GM18951 (cell line): ENCODE data around the gene SLC25A21.
"Not testable (repeated sequence)": the region's sequence is repeated elsewhere in the genome, so short reads cannot be mapped to it uniquely, and the experiment has no call there.

Experiments used
- POLR2A ChIP-seq: IDR thresholded peaks from 4 replicates; pipeline ENCODE4 v1.6.1; 2011; ENCODE audit warnings: mild to moderate bottlenecking; ENCODE audit not compliant: insufficient read length, insufficient read depth; ENCODE audit errors: extremely low read depth
- in situ Hi-C: fragments of 300-500 bp; cut with MboI; formaldehyde crosslinking; loops from one replicate; pipeline ENCODE4 v1.12.0; 2022; ENCODE audit warnings: low sequenced_read_pairs, mixed read lengths, inconsistent platforms; ENCODE audit not compliant: unreplicated experiment

SLC25A21 gene

DNA sequence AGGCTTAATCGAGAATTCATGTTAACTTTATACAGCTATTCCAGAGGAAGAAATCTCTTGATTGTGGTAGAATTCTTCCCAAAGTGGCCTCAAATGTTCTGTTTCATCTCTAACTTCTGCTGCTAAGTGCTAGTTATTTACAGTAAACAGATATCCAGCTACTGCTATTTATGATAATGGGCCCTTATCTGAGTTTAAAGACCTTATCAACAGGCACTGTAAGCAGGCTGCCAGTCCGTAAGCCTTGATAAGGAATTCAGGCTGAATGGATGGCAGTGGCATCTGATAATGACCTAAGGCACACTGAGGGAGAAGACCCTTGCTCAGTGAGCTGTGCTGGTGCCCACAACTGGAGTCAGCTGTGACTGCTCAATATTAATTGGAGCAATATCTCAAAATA is 451.7 kb downstream of the SLC25A21 start:
- in situ Hi-C loops = no loop called here
- no peak for TF ChIP-seq POLR2A

DNA sequence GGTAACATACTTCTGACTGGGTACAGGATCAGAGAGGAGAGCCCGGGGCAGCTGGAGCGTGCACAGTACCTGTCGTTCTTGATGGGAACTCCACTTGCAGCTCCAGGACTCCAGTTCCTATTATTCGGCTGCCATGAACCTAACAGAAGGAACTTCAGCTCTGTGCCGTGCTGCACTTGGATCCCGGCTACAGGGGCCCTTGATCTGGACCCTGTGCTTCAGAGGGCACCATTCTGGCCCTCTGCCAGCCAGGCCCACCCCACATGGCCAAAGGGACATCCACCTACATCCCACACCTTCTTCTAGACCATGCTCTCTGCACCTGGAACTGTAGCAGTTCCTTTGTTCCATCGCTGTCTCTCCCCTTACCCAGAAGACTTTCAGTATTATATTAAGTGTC is 452.6 kb downstream of the SLC25A21 start:
- no peak for TF ChIP-seq POLR2A
- in situ Hi-C loops = no loop called here

DNA sequence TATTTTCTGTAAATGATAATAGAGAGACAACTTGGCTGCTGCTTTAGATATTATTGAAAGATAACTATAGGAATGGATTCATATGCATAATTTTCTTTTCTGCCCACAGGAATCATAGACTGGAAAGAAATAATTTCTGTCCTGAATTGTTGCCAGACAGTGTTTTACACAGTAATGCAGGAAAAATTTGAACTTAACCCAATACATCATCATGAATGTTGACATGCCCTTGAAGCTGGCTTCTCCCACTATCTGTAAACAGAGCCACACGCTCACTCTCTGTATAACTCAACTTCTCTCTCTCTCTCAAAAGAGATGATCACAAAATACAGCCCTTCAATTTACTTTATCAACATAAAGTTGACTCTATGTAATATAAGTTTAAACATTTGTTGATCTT is 454.2 kb downstream of the SLC25A21 start:
- no peak for TF ChIP-seq POLR2A
- in situ Hi-C loops = no loop called here

DNA sequence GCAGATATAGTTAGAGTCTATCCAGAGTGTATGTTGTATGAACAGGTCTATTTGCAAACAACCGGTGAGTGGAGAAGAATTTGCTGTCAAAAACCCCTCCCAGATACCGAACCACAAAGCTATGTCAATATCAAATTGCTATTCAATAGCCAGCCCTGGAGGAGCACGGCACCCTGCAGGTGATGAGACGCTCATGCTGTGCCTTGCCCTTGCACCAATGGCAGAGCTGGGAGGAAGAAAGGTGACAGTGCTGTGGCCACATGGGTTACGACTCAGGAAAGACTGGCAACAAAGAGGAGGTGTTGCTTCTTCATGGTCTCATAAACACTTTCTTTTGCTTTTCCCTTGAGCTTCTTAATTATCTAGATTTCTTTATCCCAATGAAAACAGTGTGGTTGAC is 455.0 kb downstream of the SLC25A21 start:
- no peak for TF ChIP-seq POLR2A
- in situ Hi-C loops = no loop called here

DNA sequence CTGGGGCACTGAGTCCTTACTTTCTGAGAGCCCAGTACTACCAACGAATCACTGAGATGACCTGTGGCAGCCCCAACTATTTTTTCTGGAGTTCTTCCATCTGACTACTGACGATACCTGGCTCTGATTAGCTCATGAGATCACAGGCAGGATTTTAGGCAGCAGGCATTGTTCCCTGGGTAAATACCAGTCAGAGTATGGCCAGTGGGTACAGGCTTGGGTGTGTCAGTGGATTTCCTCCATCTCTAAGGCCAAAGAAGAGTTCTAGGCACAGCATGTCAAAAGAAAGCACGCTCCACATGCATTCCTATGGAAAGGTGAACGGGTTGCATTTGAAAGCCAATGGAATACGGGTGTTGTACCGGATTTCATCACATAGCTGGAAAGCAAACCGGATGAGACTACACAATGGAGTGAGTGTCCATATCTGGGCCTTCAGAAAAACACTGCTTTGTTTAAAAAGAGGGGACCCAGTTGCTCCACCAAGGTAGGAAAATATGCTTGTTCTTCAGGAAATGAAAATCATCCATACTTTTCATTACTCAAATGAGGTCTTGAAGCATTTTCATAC is 455.7 kb downstream of the SLC25A21 start:
- in situ Hi-C loops = no loop called here
- TF ChIP-seq POLR2A = no peak

DNA sequence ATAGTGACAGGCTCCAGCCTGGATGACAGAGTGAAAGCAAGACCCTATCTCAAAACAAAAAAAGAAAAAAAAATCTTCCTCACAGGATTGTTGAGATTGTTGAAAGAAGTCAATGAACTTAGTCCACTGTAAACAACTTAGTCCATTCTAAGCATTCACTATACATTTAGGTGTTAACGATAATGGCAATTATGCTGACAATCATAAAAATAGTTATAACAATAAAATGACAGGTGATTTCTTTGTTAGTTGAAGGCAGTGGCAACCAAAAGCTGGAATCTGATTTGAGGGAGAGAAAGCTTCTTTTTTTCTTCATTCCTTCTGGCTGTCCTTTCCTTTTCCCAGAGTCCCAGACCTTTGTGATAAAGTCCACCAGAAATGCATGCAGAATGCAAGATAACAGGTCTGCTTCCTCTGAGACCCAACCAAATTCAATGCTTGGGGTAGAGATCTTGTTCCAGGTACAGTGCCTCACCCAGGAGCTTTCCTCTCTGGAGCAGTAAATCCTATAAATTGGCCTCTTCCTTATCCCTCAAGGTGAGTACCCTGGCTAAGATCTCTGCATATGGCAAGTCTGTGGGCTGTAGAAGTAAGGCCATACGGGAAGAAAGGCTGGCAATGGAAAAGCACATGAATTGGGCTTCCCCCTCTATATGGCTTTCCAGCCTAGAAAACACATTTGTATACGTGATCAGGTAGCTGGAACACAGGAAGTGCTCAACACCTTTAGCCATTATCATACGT is 458.3 kb downstream of the SLC25A21 start:
- in situ Hi-C loops = no loop called here

DNA sequence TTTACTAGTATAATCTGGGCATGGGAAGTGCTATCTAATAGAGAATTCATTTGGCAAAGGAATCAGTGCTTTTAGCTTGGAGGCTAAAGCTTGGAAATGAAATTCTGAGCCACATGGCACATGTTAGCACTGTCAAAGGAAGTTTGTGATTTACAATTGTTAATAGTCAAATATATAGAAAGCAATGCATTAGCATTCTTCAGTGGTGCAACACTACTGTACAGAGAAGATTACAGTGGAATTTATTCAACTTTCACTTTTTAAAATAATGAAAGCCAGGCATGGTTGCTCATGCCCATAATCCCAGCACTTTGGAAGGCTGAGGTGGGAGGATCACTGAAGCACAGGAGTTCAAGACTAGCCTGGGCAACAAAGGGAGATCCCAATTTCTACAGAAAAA is 464.8 kb downstream of the SLC25A21 start:
- in situ Hi-C loops = no loop called here
- TF ChIP-seq POLR2A = no peak

More for the DNA sequence above, 458.3 kb downstream of the SLC25A21 start:
- TF ChIP-seq POLR2A = no peak

DNA sequence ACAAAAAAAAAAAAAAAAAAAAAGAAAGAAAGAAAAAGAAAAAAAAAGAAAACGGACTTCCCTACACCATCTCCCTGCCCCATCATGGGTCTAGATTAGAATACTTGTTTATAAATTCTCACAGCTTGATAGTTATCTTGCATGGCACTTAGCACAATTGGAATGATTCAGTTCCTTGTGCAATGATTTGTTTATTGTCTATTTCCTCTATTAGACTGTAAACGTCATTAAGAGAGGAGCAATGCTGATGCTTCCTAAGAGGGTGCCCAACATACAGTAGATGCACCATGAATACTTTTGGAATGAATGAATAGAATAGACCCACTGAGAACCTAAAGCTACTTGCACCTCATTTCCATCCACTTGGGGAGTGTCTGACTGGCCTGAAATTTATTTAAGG is 469.9 kb downstream of the SLC25A21 start:
- in situ Hi-C loops = no loop called here
- TF ChIP-seq POLR2A = no peak

DNA sequence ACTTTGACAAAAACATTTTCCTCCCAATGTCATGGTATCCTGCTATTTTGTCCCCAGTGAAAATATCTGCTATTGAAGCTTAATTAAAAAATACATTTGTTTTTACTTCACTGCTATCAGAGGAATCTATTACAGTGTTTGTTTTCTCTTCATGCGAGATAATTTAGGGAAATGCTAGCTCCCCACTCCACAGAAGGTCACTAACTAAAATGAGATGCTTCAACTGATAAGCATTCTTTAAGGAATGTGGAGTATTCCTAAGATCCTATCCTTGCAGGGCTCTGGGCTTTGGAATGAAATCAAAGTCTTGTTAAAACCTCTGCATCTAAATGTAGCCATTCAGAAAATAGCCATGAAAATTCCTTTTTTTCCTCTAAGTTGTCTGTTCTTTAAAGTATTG is 471.3 kb downstream of the SLC25A21 start:
- no peak for TF ChIP-seq POLR2A
- in situ Hi-C loops = no loop called here

DNA sequence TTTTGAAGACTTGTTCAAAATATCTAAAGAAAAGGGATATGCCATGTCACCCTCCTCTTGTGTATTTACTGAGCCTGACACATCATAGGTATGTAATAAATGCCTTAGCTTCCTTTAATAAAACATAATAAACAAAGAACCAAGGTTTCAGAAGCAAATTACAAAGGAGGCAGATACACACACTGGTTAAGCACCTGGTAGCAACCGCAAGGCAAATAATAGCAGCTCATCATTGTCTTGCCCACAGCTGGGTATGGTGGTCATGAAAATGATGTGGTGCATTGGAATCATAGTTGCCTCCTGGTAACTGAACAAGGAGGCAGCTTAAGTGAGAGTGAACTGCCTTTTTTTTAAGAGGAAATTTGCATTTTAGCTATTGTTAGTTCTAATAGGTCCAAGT is 471.8 kb downstream of the SLC25A21 start:
- in situ Hi-C loops = no loop called here
- no peak for TF ChIP-seq POLR2A

DNA sequence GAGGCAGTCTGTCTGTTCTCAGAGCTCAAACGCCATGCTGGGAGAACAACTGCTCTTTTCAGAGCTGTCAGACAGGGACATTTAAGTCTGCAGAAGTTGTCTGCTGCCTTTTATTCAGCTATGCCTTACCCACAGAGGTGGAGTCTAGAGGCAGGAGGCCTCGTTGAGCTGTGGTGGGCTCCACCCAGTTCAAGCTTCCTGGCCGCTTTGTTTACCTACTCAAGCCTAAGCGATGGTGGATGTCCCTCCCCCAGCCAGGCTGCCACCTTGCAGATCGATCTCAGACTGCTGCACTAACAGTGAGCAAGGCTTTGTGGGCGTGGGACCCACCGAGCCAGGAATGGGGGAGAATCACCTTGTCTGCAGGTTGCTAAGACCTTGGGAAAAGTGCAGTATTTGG is 473.0 kb downstream of the SLC25A21 start:
- in situ Hi-C loops = not testable (repeated sequence)

DNA sequence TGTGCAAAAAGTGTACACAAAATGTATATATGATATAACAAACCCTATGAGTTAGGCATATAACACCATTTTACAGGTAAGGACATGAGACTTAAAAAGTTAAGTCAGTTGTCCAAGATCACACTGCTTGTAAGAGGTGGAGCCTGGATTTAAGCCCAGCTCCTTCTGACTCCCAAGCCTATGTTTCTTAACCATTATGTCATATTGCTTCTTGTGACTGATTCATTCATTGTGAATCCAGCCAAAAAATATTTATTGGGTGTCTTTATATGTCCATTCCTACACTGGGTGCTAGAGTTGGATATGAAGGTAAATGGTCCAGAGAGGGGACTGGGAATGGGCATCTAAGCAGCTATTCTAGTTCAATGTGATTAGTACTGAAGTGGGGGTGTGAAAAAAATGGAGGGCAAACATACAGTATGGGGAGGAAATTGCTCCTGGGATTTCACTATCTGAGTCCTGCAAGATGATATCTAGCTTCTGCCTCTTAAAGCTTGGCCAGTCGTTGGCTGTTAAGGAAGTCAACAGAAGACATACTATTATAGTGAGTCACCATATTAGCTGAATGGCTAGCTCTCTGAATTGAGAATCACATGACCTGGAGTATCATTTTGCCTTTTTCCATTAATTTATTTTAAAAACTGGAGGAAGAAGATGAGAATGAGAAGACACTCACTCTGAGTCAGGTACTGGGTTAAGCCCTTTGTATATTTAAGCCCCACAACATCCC is 481.9 kb downstream of the SLC25A21 start:
- no peak for TF ChIP-seq POLR2A
- in situ Hi-C loops = no loop called here

DNA sequence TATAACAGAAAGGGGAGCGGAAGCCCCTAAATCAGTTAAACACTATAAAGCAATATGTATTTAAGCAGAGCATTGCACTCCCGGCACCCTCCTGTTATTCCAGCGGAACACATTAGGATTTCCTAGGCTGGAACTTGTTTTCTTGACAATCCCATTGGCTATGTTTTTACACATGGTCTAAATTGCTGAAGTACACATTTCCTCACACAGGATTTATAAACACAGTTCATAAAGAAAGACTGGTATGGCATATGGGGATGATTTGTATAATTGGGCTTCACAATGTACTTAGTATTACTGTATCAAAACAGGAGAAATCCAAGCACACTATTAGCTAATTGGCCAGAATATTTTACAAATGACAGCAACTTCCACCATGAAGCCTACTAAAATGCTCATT is 487.5 kb downstream of the SLC25A21 start:
- in situ Hi-C loops = no loop called here
- TF ChIP-seq POLR2A = no peak
